Measurements from ENCODE around the gene B9D2. TPM values are rescaled to one million over a fixed set of nuclear protein-coding genes. Genes with fewer than 3 reads are reported as not detected.

Gene B9D2
- total and polyA plus RNA-seq, 2 of the 4 experiments (the other 2 are of a cell fraction): 6.1 to 9.7 TPM

- no peak for TF ChIP-seq RAD21 (IDR thresholded peaks at IDR 0.05; ENCODE audit: low read length)
Measured at GRCh38 chr19:41318696-41319499, 45.1 kb downstream of the B9D2 start (continued).

DNA sequence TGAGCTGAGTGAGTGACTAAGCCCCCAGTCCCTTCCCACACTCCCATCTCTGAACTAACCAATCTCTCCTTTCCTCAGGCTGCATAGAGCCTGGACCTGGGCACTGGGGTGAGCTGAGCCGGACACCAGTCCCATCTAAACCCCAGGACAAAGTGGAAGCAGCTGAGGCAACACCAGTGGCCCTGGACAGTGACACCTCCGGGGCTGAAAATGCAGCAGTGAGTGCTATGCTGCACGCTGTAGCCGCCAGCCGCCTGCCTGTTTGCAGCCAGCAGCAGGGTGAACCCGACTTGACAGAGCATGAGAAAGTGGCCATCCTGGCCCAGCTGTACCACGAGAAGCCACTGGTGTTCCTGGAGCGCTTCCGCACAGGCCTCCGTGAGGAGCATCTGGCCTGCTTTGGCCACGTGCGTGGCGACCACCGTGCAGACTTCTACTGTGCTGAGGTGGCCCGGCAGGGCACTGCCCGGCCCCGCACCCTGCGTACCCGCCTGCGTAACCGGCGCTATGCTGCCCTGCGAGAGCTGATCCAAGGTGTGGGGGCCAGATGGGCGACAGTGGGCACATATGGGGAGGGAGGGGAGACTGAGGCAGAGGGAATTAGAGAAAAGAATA is 47.5 kb downstream of the B9D2 start:
- no peak overlapping the region for H3K18ac ChIP-seq (ENCODE audit: low read depth, low read length)
- no peak overlapping the region for H4K5ac ChIP-seq (ENCODE audit: low read depth, low read length)
- H3K14ac ChIP-seq (replicated peaks; ENCODE audit: low read depth, low read length): no peak overlapping the region
- no peak overlapping the region for H2AK5ac ChIP-seq (ENCODE audit: low read depth, low read length)
- peaks cover 3% of the 10 kb centered on the region for H3K4me1 ChIP-seq (ENCODE audit: control insufficient read depth, insufficient read depth, low read length)
- H2BK120ac ChIP-seq (ENCODE audit: low read depth, low read length): no peak overlapping the region
- TF ChIP-seq MAZ (IDR thresholded peaks at IDR 0.05; ENCODE audit: borderline replicate concordance, low read depth, low read length) (no peak), POLR2A (IDR thresholded peaks at IDR 0.05; ENCODE audit: low read depth, low read length) (no peak), CEBPB (IDR thresholded peaks at IDR 0.05; ENCODE audit: low read depth, low read length) (no peak), RFX5 (IDR thresholded peaks at IDR 0.05; ENCODE audit: low read depth, low read length) (no peak), MAFK (IDR thresholded peaks at IDR 0.05; ENCODE audit: low read depth, low read length) (no peak), SMC3 (IDR thresholded peaks at IDR 0.05; ENCODE audit: low read depth, low read length) (no peak), FOS (IDR thresholded peaks at IDR 0.05; ENCODE audit: low read depth, low read length) (no peak), USF2 (IDR thresholded peaks at IDR 0.05; ENCODE audit: low read depth, low read length) (no peak), BHLHE40 (IDR thresholded peaks at IDR 0.05; ENCODE audit: low read depth, low read length) (no peak), CTCF (conservative IDR thresholded peaks at IDR 0.05; ENCODE audit: low read depth, low read length) (no peak), MXI1 (IDR thresholded peaks at IDR 0.05; ENCODE audit: borderline replicate concordance, low read depth, low read length) (no peak)
- no peak overlapping the region for H2BK20ac ChIP-seq (ENCODE audit: low read depth, low read length)
- no peak overlapping the region for H3K23ac ChIP-seq (ENCODE audit: low read depth, low read length)
- H3K4ac ChIP-seq (ENCODE audit: low read depth, low read length): no peak overlapping the region
- BruUV-seq (replicated peaks): no TSS peak
- peaks cover 38% of the 10 kb centered on the region for H4K20me1 ChIP-seq (ENCODE audit: insufficient read depth, low read length)
- no peak overlapping the region for H3K9ac ChIP-seq (ENCODE audit: low read depth, low read length)
- peaks cover 64% of the 10 kb centered on the region for H3K36me3 ChIP-seq (ENCODE audit: control insufficient read depth, insufficient read depth, low read length)
- no peaks in the 10 kb centered on the region for H3K27me3 ChIP-seq (ENCODE audit: control insufficient read depth, insufficient read depth, low read length)
- dilution Hi-C loops (cut with HindIII; ENCODE audit: low sequenced_read_pairs, unreplicated experiment) (no loop called here), in situ Hi-C loops (cut with MboI; ENCODE audit: low sequenced_read_pairs) (no loop called here), intact Hi-C loops (cut with micrococcal nuclease) (no loop called here)
- DNase-seq (no peak), ATAC-seq (ENCODE audit: low read depth) (no peak)
- H3K9me3 ChIP-seq (ENCODE audit: control insufficient read depth, insufficient read depth, low read length): no peaks in the 10 kb centered on the region
- H2BK5ac ChIP-seq (ENCODE audit: low read depth, low read length, poor library complexity, severe bottlenecking): no peak overlapping the region
- H2BK15ac ChIP-seq (ENCODE audit: low read depth, low read length): no peak overlapping the region
- H3K79me1 ChIP-seq (ENCODE audit: low read depth in 1 of 2, low read length in 2 of 2): peaks cover 19 to 76% of the 10 kb centered on the region in 2 experiments
- no peak overlapping the region for H3K4me3 ChIP-seq (ENCODE audit: insufficient read depth, low read depth, low read length)
- CTCF ChIA-PET: interaction anchor here (0.6 kb wide), 1 partner anchor 34 kb away, joined by 3 read pairs; no protein-coding TSS in a partner anchor
- no peak overlapping the region for H2AK9ac ChIP-seq (replicated peaks; ENCODE audit: low read depth, low read length, poor library complexity)
- H4K91ac ChIP-seq (ENCODE audit: insufficient read depth, low read depth, low read length): no peak overlapping the region
- 98% methylated on average over 19 of the region's 24 CpGs; no CpG with 5 or more reads in 1 of the 2 experiments for WGBS, 2 experiments (ENCODE audit: extremely low coverage in 2 of 2, insufficient read length in 1 of 2)
- no peak overlapping the region for H2AFZ ChIP-seq (replicated peaks; ENCODE audit: low read length, poor library complexity)
- POLR2A ChIA-PET (ENCODE audit: unreplicated experiment): no interaction called here
- no peak overlapping the region for H3K56ac ChIP-seq (ENCODE audit: extremely low read depth, insufficient read depth, low read length)
- H4K8ac ChIP-seq (ENCODE audit: low read depth in 2 of 2, low read length in 2 of 2): no peak overlapping the region
- H3K27ac ChIP-seq (ENCODE audit: insufficient read depth, low read length): no peak overlapping the region
- peaks cover 8% of the 10 kb centered on the region for H3K9me1 ChIP-seq (ENCODE audit: insufficient read depth, low read length)
- no peak overlapping the region for H3K4me2 ChIP-seq (ENCODE audit: low read depth, low read length)

Data from IMR-90 (cell line).